ENCODE results near the gene UBE2I.

GRCh38 chr16:1324286-1324826 lies 14.9 kb downstream of the UBE2I start:
- TF ChIP-seq POLR2A (IDR thresholded peaks at IDR 0.05) (no peak), CTCF (IDR thresholded peaks at IDR 0.05) (no peak)
